Kidney epithelial cell (primary cell): ENCODE data around the gene VPS37C. TPM values are rescaled to one million over a fixed set of nuclear protein-coding genes. Genes with fewer than 3 reads are reported as not detected.

ENCODE experiments used
- DNase-seq: peaks from one replicate; pipeline ENCODE4 v3.0.0-alpha.2; 2010; ENCODE audit warnings: low read depth
- H3K27me3 ChIP-seq: 2 replicates; pipeline ENCODE4 v1.6.0; 2011; ENCODE audit warnings: low read length; ENCODE audit not compliant: control insufficient read depth, insufficient read depth
- H3K36me3 ChIP-seq: 2 replicates; pipeline ENCODE4 v1.5.1; 2011; ENCODE audit warnings: low read length; ENCODE audit not compliant: control insufficient read depth, insufficient read depth
- H3K4me3 ChIP-seq: 2 replicates; pipeline ENCODE4 v1.5.1; 2011; ENCODE audit warnings: low read depth, mild to moderate bottlenecking, control low read depth, low read length
- total RNA-seq: library from RNA; depleted of rRNA; stranded (reverse); fragments of >200 nt; gene quantifications from 2 replicates; pipeline ENCODE4 v1.2.3, GENCODE V29; 2015
- TF ChIP-seq, protein P1 (sequence below): IDR thresholded peaks from 2 replicates; pipeline ENCODE4 v1.5.1; 2011; ENCODE audit warnings: mild to moderate bottlenecking, moderate library complexity, low read length, control low read depth, inconsistent platforms; ENCODE audit not compliant: insufficient read depth, poor library complexity, severe bottlenecking

VPS37C gene
- total RNA-seq, 1 donor from 2014 or later = 24.4 TPM

DNA sequence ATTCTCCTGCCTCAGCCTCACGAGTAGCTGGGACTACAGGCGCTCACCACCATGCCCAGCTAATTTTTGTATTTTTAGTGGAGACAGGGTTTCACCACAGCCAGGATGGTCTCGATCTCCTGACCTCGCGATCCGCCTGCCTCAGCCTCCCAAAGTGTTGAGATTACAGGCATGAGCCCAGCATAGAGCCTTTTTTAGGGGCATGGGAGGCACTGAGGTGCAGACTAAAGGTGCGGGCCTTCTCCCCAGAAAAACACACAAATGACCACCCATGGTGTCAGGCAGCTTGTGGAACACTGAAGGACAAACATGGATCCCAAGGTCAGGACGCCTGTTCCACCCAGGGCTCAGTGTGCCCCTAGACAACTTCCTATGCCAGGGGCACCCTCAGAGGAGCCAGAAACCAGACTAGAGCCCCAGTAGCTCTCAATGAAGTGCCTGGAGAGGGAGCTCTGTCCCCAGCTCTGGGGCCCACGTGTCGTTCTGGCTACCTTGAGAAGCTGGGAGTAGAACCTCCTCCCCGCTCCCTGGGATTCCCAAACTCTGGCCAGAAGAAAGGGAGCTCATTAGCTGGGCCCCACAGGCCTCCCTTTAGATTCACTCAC, 80.1 kb downstream of the VPS37C start:
- Histone ChIP-seq H3K27me3 (peaks cover 3% of the 10 kb centered on the region), H3K36me3 (no peaks in the 10 kb centered on the region), H3K4me3 (no peak overlapping the region)
- TF ChIP-seq, protein P1, sequence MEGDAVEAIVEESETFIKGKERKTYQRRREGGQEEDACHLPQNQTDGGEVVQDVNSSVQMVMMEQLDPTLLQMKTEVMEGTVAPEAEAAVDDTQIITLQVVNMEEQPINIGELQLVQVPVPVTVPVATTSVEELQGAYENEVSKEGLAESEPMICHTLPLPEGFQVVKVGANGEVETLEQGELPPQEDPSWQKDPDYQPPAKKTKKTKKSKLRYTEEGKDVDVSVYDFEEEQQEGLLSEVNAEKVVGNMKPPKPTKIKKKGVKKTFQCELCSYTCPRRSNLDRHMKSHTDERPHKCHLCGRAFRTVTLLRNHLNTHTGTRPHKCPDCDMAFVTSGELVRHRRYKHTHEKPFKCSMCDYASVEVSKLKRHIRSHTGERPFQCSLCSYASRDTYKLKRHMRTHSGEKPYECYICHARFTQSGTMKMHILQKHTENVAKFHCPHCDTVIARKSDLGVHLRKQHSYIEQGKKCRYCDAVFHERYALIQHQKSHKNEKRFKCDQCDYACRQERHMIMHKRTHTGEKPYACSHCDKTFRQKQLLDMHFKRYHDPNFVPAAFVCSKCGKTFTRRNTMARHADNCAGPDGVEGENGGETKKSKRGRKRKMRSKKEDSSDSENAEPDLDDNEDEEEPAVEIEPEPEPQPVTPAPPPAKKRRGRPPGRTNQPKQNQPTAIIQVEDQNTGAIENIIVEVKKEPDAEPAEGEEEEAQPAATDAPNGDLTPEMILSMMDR = no peak
- no peak for DNase-seq

DNA sequence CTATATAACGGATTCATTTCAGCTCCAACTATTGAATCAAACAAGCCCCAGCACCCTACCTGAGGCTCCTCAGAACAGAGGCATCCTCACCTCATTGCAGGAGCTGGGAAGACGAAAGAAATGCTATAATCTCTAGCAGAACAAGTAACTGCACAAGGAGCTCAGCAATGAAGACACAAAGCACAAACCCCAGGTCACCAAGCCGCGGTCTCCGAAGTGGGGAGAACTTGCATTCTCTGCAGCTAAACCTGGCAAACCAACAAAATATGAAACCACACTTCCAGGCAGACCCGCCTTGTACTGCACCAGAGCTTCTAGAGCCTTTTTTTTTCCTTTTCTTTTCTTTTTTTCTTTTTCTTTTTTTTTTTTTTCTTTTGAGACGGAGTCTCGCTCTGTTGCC, 80.7 kb downstream of the VPS37C start:
- TF ChIP-seq, protein P1 = no peak
- no peak overlapping the region for H3K4me3 ChIP-seq
- no peak for DNase-seq

More for the DNA sequence above, 80.7 kb downstream of the VPS37C start:
- Histone ChIP-seq H3K36me3 (no peaks in the 10 kb centered on the region), H3K27me3 (peaks cover 3% of the 10 kb centered on the region)

Other genes with a start within 250 kb of the VPS37C start
- 64.5 and 82.0 TPM in 2 replicates for gene TMEM109, start 247.3 kb downstream of the VPS37C start, total RNA-seq
- 597 and 616 TPM in 2 replicates for gene TMEM132A, start 237.0 kb downstream of the VPS37C start, total RNA-seq
- 2.3 and 2.4 TPM in 2 replicates for gene SLC15A3, start 209.2 kb downstream of the VPS37C start, total RNA-seq
- gene CD6, start 189.7 kb downstream of the VPS37C start, total RNA-seq = 0.29 and 1.2 TPM in 2 replicates
- not detected in 2 replicates for gene CD5, start 58.9 kb downstream of the VPS37C start, total RNA-seq
- not detected in 2 replicates for gene PGA3, start 42.1 kb upstream of the VPS37C start, total RNA-seq
- not detected in 2 replicates for gene PGA4, start 60.9 kb upstream of the VPS37C start, total RNA-seq
- not detected in 2 replicates for gene PGA5, start 79.7 kb upstream of the VPS37C start, total RNA-seq
- 4.2 and 8.3 TPM in 2 replicates for gene VWCE, start 133.9 kb upstream of the VPS37C start, total RNA-seq
- gene DDB1, start 171.7 kb upstream of the VPS37C start, total RNA-seq = 163 and 165 TPM in 2 replicates
- 35.2 and 58.8 TPM in 2 replicates for gene TKFC, start 171.8 kb upstream of the VPS37C start, total RNA-seq
- 30.2 and 39.0 TPM in 2 replicates for gene CYB561A3, start 200.5 kb upstream of the VPS37C start, total RNA-seq
- 28.0 and 38.8 TPM in 2 replicates for gene TMEM138, start 200.9 kb upstream of the VPS37C start, total RNA-seq
- 15.9 and 18.3 TPM in 2 replicates for gene TMEM216, start 231.2 kb upstream of the VPS37C start, total RNA-seq